Measurements from ENCODE around the gene GPR62.

GRCh38 chr3:51949121-51949520 lies 6.1 kb upstream of the GPR62 start:
- TF ChIP-seq POLR2AphosphoS5 (IDR thresholded peaks at IDR 0.05; ENCODE audit: low read depth) (no peak), EZH2 (IDR thresholded peaks at IDR 0.05; ENCODE audit: low read depth, unreplicated experiment) (no peak), ZNF114 (CRISPR knock-in tag; IDR thresholded peaks at IDR 0.05) (no peak), ETS1 (IDR thresholded peaks at IDR 0.05) (no peak), EZH2phosphoT487 (IDR thresholded peaks at IDR 0.05; ENCODE audit: unreplicated experiment) (no peak), CREB1 (CRISPR knock-in tag; IDR thresholded peaks at IDR 0.05; ENCODE audit: low read depth) (no peak), JUNB (IDR thresholded peaks at IDR 0.05; ENCODE audit: unreplicated experiment) (no peak), NANOG (IDR thresholded peaks at IDR 0.05; ENCODE audit: borderline replicate concordance) (no peak)
- TF ChIP-seq, protein P1, sequence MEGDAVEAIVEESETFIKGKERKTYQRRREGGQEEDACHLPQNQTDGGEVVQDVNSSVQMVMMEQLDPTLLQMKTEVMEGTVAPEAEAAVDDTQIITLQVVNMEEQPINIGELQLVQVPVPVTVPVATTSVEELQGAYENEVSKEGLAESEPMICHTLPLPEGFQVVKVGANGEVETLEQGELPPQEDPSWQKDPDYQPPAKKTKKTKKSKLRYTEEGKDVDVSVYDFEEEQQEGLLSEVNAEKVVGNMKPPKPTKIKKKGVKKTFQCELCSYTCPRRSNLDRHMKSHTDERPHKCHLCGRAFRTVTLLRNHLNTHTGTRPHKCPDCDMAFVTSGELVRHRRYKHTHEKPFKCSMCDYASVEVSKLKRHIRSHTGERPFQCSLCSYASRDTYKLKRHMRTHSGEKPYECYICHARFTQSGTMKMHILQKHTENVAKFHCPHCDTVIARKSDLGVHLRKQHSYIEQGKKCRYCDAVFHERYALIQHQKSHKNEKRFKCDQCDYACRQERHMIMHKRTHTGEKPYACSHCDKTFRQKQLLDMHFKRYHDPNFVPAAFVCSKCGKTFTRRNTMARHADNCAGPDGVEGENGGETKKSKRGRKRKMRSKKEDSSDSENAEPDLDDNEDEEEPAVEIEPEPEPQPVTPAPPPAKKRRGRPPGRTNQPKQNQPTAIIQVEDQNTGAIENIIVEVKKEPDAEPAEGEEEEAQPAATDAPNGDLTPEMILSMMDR (conservative IDR thresholded peaks at IDR 0.05; ENCODE audit: low read depth in 2 of 2), result no peak
- TF ChIP-seq, protein P2, sequence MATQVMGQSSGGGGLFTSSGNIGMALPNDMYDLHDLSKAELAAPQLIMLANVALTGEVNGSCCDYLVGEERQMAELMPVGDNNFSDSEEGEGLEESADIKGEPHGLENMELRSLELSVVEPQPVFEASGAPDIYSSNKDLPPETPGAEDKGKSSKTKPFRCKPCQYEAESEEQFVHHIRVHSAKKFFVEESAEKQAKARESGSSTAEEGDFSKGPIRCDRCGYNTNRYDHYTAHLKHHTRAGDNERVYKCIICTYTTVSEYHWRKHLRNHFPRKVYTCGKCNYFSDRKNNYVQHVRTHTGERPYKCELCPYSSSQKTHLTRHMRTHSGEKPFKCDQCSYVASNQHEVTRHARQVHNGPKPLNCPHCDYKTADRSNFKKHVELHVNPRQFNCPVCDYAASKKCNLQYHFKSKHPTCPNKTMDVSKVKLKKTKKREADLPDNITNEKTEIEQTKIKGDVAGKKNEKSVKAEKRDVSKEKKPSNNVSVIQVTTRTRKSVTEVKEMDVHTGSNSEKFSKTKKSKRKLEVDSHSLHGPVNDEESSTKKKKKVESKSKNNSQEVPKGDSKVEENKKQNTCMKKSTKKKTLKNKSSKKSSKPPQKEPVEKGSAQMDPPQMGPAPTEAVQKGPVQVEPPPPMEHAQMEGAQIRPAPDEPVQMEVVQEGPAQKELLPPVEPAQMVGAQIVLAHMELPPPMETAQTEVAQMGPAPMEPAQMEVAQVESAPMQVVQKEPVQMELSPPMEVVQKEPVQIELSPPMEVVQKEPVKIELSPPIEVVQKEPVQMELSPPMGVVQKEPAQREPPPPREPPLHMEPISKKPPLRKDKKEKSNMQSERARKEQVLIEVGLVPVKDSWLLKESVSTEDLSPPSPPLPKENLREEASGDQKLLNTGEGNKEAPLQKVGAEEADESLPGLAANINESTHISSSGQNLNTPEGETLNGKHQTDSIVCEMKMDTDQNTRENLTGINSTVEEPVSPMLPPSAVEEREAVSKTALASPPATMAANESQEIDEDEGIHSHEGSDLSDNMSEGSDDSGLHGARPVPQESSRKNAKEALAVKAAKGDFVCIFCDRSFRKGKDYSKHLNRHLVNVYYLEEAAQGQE (IDR thresholded peaks at IDR 0.05; ENCODE audit: unreplicated experiment), result no peak
- TF ChIP-seq, protein P3, sequence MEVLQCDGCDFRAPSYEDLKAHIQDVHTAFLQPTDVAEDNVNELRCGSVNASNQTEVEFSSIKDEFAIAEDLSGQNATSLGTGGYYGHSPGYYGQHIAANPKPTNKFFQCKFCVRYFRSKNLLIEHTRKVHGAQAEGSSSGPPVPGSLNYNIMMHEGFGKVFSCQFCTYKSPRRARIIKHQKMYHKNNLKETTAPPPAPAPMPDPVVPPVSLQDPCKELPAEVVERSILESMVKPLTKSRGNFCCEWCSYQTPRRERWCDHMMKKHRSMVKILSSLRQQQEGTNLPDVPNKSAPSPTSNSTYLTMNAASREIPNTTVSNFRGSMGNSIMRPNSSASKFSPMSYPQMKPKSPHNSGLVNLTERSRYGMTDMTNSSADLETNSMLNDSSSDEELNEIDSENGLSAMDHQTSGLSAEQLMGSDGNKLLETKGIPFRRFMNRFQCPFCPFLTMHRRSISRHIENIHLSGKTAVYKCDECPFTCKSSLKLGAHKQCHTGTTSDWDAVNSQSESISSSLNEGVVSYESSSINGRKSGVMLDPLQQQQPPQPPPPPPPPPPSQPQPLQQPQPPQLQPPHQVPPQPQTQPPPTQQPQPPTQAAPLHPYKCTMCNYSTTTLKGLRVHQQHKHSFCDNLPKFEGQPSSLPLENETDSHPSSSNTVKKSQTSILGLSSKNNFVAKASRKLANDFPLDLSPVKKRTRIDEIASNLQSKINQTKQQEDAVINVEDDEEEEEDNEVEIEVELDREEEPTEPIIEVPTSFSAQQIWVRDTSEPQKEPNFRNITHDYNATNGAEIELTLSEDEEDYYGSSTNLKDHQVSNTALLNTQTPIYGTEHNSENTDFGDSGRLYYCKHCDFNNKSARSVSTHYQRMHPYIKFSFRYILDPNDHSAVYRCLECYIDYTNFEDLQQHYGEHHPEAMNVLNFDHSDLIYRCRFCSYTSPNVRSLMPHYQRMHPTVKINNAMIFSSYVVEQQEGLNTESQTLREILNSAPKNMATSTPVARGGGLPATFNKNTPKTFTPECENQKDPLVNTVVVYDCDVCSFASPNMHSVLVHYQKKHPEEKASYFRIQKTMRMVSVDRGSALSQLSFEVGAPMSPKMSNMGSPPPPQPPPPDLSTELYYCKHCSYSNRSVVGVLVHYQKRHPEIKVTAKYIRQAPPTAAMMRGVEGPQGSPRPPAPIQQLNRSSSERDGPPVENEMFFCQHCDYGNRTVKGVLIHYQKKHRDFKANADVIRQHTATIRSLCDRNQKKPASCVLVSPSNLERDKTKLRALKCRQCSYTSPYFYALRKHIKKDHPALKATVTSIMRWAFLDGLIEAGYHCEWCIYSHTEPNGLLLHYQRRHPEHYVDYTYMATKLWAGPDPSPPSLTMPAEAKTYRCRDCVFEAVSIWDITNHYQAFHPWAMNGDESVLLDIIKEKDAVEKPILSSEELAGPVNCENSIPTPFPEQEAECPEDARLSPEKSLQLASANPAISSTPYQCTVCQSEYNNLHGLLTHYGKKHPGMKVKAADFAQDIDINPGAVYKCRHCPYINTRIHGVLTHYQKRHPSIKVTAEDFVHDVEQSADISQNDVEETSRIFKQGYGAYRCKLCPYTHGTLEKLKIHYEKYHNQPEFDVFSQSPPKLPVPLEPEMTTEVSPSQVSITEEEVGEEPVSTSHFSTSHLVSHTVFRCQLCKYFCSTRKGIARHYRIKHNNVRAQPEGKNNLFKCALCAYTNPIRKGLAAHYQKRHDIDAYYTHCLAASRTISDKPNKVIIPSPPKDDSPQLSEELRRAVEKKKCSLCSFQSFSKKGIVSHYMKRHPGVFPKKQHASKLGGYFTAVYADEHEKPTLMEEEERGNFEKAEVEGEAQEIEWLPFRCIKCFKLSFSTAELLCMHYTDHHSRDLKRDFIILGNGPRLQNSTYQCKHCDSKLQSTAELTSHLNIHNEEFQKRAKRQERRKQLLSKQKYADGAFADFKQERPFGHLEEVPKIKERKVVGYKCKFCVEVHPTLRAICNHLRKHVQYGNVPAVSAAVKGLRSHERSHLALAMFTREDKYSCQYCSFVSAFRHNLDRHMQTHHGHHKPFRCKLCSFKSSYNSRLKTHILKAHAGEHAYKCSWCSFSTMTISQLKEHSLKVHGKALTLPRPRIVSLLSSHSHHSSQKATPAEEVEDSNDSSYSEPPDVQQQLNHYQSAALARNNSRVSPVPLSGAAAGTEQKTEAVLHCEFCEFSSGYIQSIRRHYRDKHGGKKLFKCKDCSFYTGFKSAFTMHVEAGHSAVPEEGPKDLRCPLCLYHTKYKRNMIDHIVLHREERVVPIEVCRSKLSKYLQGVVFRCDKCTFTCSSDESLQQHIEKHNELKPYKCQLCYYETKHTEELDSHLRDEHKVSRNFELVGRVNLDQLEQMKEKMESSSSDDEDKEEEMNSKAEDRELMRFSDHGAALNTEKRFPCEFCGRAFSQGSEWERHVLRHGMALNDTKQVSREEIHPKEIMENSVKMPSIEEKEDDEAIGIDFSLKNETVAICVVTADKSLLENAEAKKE (CRISPR knock-in tag; IDR thresholded peaks at IDR 0.05), result no peak
